HL-60 (cell line): ENCODE results near the gene ADGRL2.
"Not testable (repeated sequence)": the region's sequence is repeated elsewhere in the genome, so short reads cannot be mapped to it uniquely, and the experiment has no call there.

Source experiments
- DNase-seq, 2 experiments: peaks; one replicate each; pipeline ENCODE4 v3.0.0-alpha.2; 2010 to 2020; ENCODE audit warnings: low read depth in 1 of 2, low spot score in 1 of 2
- H3K27ac ChIP-seq: fragments of 250-450 bp; sonication (Bioruptor Pico); replicated peaks from 2 replicates; pipeline ENCODE4 v1.5.1; 2020; ENCODE audit warnings: mild to moderate bottlenecking, moderate library complexity
- H3K27me3 ChIP-seq: fragments of 250-450 bp; sonication (Bioruptor Pico); 2 replicates; pipeline ENCODE4 v1.5.1; 2021; ENCODE audit warnings: mild to moderate bottlenecking, moderate library complexity; ENCODE audit not compliant: insufficient read depth, poor library complexity, severe bottlenecking
- H3K4me3 ChIP-seq: replicated peaks from 2 replicates; pipeline ENCODE4 v1.5.1; 2011; ENCODE audit warnings: mild to moderate bottlenecking, control low read depth, low read length; ENCODE audit not compliant: insufficient read depth
- GABPA ChIP-seq: IDR thresholded peaks from 2 replicates; pipeline ENCODE4 v1.6.1; 2012; ENCODE audit warnings: low read depth
- POLR2AphosphoS5 ChIP-seq: IDR thresholded peaks from 2 replicates; pipeline ENCODE4 v1.6.1; 2012; ENCODE audit warnings: low read depth
- SPI1 ChIP-seq: IDR thresholded peaks from 2 replicates; pipeline ENCODE4 v1.6.1; 2012; ENCODE audit warnings: low read depth, mild to moderate bottlenecking, borderline replicate concordance
- TF ChIP-seq, protein P1 (sequence below): IDR thresholded peaks from 2 replicates; pipeline ENCODE4 v1.6.1; 2012; ENCODE audit warnings: low read depth; ENCODE audit not compliant: insufficient replicate concordance
- TF ChIP-seq, protein P2 (sequence below): IDR thresholded peaks from one replicate; pipeline ENCODE4 v1.5.1; 2011; ENCODE audit warnings: low read length, control low read depth, inconsistent platforms; ENCODE audit not compliant: insufficient read depth

Gene ADGRL2

DNA sequence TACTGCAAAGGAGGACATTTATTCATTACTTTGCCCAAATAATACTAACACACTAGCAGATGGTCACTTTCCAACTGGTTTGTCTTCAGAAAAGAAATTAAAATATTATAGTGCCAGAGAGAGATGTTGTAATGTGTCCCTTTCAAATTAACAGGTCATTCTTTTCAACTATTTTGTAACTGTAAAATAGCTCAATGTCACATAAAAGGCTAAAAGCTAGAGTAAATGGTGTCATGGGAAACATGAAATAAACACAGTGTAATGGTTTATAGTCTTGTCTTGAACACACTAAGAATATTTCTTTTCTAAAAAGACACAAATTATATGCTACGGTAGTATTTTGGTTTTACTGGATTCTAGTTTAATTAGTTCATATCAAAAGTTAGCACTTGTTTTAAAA lies 77.8 kb downstream of the ADGRL2 start:
- no peak for TF ChIP-seq GABPA
- TF ChIP-seq POLR2AphosphoS5 = no peak
- TF ChIP-seq, protein P1, sequence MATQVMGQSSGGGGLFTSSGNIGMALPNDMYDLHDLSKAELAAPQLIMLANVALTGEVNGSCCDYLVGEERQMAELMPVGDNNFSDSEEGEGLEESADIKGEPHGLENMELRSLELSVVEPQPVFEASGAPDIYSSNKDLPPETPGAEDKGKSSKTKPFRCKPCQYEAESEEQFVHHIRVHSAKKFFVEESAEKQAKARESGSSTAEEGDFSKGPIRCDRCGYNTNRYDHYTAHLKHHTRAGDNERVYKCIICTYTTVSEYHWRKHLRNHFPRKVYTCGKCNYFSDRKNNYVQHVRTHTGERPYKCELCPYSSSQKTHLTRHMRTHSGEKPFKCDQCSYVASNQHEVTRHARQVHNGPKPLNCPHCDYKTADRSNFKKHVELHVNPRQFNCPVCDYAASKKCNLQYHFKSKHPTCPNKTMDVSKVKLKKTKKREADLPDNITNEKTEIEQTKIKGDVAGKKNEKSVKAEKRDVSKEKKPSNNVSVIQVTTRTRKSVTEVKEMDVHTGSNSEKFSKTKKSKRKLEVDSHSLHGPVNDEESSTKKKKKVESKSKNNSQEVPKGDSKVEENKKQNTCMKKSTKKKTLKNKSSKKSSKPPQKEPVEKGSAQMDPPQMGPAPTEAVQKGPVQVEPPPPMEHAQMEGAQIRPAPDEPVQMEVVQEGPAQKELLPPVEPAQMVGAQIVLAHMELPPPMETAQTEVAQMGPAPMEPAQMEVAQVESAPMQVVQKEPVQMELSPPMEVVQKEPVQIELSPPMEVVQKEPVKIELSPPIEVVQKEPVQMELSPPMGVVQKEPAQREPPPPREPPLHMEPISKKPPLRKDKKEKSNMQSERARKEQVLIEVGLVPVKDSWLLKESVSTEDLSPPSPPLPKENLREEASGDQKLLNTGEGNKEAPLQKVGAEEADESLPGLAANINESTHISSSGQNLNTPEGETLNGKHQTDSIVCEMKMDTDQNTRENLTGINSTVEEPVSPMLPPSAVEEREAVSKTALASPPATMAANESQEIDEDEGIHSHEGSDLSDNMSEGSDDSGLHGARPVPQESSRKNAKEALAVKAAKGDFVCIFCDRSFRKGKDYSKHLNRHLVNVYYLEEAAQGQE = no peak
- no peak for TF ChIP-seq SPI1
- TF ChIP-seq, protein P2, sequence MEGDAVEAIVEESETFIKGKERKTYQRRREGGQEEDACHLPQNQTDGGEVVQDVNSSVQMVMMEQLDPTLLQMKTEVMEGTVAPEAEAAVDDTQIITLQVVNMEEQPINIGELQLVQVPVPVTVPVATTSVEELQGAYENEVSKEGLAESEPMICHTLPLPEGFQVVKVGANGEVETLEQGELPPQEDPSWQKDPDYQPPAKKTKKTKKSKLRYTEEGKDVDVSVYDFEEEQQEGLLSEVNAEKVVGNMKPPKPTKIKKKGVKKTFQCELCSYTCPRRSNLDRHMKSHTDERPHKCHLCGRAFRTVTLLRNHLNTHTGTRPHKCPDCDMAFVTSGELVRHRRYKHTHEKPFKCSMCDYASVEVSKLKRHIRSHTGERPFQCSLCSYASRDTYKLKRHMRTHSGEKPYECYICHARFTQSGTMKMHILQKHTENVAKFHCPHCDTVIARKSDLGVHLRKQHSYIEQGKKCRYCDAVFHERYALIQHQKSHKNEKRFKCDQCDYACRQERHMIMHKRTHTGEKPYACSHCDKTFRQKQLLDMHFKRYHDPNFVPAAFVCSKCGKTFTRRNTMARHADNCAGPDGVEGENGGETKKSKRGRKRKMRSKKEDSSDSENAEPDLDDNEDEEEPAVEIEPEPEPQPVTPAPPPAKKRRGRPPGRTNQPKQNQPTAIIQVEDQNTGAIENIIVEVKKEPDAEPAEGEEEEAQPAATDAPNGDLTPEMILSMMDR = no peak
- no peak overlapping the region for H3K27ac ChIP-seq
- no peak overlapping the region for H3K4me3 ChIP-seq
- DNase-seq = no peak
- H3K27me3 ChIP-seq = no peaks in the 10 kb centered on the region

DNA sequence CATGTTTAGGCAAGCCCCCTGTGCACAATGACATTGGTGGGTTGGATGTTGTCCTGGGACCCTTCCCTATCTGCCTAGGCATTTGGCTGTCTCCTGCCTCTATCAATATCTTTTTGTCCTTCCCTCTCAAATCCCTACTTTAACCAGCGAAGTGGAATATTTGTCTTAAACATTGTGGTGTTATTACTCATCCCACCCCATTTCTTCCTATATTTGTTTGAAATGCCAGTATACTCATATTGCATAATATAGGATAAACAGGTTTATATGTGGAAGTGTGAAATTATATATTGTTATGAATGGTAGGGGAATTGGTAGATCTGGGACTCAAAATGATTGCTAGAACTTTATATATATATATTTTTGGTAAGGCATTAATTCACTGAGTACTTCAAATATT lies 80.0 kb downstream of the ADGRL2 start:
- no peak for DNase-seq
- H3K27ac ChIP-seq = no peak overlapping the region
- H3K27me3 ChIP-seq = no peaks in the 10 kb centered on the region
- no peak overlapping the region for H3K4me3 ChIP-seq
- TF ChIP-seq SPI1 = no peak
- no peak for TF ChIP-seq POLR2AphosphoS5
- TF ChIP-seq, protein P1 = no peak
- TF ChIP-seq GABPA = no peak
- TF ChIP-seq, protein P2 = no peak

GRCh38 chr1:81885291-81885690 lies 84.6 kb downstream of the ADGRL2 start:
- no peak for DNase-seq
- TF ChIP-seq GABPA = no peak
- no peak overlapping the region for H3K4me3 ChIP-seq
- H3K27ac ChIP-seq = no peak overlapping the region
- H3K27me3 ChIP-seq = no peaks in the 10 kb centered on the region

DNA sequence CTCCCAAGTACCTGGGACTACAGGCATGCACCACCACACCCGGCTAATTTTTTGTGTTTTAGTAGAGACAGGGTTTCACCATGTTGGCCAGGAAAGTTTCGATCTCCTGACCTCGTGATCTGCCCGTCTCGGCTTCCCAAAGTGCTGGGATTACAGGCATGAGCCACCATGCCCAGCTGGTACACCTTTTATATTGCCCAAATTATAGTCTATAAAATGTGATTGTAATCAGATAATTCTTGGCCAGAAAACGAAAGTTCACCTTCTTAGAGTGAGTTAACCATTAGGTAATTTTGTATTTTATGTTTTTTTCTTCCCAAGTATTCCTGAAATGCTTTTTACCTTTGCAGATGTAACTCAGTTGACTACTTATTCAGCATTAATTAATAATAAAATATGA lies 85.6 kb downstream of the ADGRL2 start:
- not testable (repeated sequence) for H3K27ac ChIP-seq, DNase-seq, H3K27me3 ChIP-seq, H3K4me3 ChIP-seq

GRCh38 chr1:81887421-81888144 lies 86.8 kb downstream of the ADGRL2 start:
- Histone ChIP-seq H3K27ac (no peak overlapping the region), H3K27me3 (no peaks in the 10 kb centered on the region), H3K4me3 (no peak overlapping the region)
- DNase-seq = no peak
- TF ChIP-seq, protein P1 = no peak
- TF ChIP-seq, protein P2 = no peak
- TF ChIP-seq SPI1 (no peak), POLR2AphosphoS5 (no peak), GABPA (no peak)
